Panc1 (cell line): ENCODE data around the gene CBX4.

ENCODE experiments used
- CTCF ChIP-seq: fragments of 450-650 bp; IDR thresholded peaks from 2 replicates; pipeline ENCODE4 v1.5.1; 2017; ENCODE audit warnings: mild to moderate bottlenecking
- POLR2AphosphoS5 ChIP-seq: IDR thresholded peaks from 2 replicates; pipeline ENCODE4 v1.6.1; 2012; ENCODE audit warnings: mild to moderate bottlenecking, low read depth, low read length, moderate library complexity

- TF ChIP-seq CTCF (no peak), POLR2AphosphoS5 (no peak)
Measured at GRCh38 chr17:79806446-79806760, 32.8 kb downstream of the CBX4 start.
